PC-3 (cell line): ENCODE results near the gene PHTF2.

Experiments
- CTCF ChIP-seq: fragments of 300-600 bp; sonication (generic); conservative IDR thresholded peaks from 2 replicates; pipeline ENCODE4 v1.5.1; 2017; ENCODE audit warnings: antibody characterized with exemption, low read depth, mild to moderate bottlenecking, low read length
- EZH2phosphoT487 ChIP-seq: fragments of 300-600 bp; sonication (generic); IDR thresholded peaks from 2 replicates; pipeline ENCODE4 v1.6.1; 2018; ENCODE audit warnings: mild to moderate bottlenecking, antibody characterized with exemption, low read length, borderline replicate concordance

DNA sequence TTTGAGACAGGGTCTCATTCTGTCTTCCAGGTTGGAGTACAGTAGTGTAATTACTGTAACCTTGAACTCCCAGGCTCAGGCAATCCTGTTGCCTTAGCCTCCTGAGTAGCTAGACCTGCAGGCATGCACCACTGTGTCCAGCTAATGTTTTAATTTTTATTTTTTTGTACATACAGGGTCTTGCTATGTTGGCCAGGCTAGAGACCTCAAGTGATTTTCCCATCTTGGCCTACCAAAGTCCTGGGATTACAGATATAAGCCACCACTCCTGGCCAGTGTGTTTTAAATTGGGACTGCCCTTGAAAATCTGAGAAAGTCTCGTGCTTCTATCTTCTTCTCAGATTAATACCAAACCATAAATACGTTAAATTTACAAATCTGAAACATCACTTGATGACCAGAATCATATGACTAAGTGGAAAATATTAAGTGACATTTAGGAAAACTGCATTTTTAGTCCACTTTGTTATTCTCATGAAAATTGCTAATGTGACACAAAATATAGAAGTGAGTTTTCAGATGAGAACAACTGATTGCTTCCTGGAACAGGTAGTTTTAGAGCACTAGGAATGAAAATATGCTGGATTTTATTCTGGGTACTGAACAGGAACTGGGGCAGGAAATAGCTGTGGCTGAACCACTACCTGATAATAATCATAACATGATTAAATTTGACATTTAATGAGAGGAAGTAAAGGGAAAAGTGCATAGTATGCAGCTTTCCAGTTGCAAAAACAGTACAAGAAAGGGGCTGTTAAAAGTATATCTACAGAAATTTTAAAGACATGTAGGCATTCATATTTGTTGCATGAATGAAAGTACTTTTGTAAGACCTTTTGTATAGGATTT, 4.2 kb downstream of the PHTF2 start:
- no peak for TF ChIP-seq CTCF
- TF ChIP-seq EZH2phosphoT487, result no peak
